Body of pancreas (tissue), 4 donors: Measurements from ENCODE around the gene RGS10. TPM values are rescaled to one million over a fixed set of nuclear protein-coding genes. Genes with fewer than 3 reads are reported as not detected.

Experiments
- ATAC-seq: fragments of 150-250 bp; one replicate; pipeline ENCODE4 v1.9.1; 2016
- DNase-seq, 4 donors: peaks; one replicate each; pipeline ENCODE4 v3.0.0-alpha.2; 2019
- H3K27ac ChIP-seq, 4 donors: fragments of 200-600 bp; sonication (generic); 1 replicate in 3 of 4; 2 replicates in 1 of 4; pipeline versions ENCODE4 v1.5.1 to v1.6.1; 2016 to 2019; ENCODE audit warnings: mild to moderate bottlenecking in 1 of 4, mixed read lengths in 1 of 4, moderate library complexity in 1 of 4
- H3K27me3 ChIP-seq, 2 donors: fragments of 200-600 bp; sonication (generic); one replicate each; pipeline ENCODE4 v1.6.0; 2016; ENCODE audit warnings: mild to moderate bottlenecking in 1 of 2
- H3K36me3 ChIP-seq, 2 donors: fragments of 200-600 bp; sonication (generic); replicated peaks in 1 of 2; 2 replicates each; pipeline ENCODE4 v1.5.1; 2016; ENCODE audit warnings: low read depth in 2 of 2; ENCODE audit not compliant: insufficient read depth in 1 of 2
- H3K4me1 ChIP-seq: fragments of 200-600 bp; sonication (generic); one replicate; pipeline ENCODE4 v1.6.0; 2016
- H3K4me3 ChIP-seq, 2 donors: fragments of 200-600 bp; sonication (generic); 1 replicate in 1 of 2; 2 replicates in 1 of 2; pipeline ENCODE4 v1.5.1; 2016 to 2019
- H3K9me3 ChIP-seq, 3 donors: fragments of 200-600 bp; sonication (generic); 1 replicate in 2 of 3; 2 replicates in 1 of 3; pipeline ENCODE4 v1.5.1; 2016
- POLR2A ChIP-seq, 3 donors: fragments of 450-650 bp; IDR thresholded peaks; one replicate each; pipeline ENCODE4 v1.6.1; 2016; ENCODE audit warnings: antibody characterized with exemption in 3 of 3, mild to moderate bottlenecking in 2 of 3
- WGBS, 2 donors: methylation state at CpG; one replicate each; pipeline ENCODE4 v1.1.5; 2017; 5-methylcytosine and 5-hydroxymethylcytosine counted together
- intact Hi-C: fragments of 100-400 bp; cut with DNase I; formaldehyde crosslinking; loops from one replicate; pipeline ENCODE4 v1.15.1; 2023
- total RNA-seq, 2 donors: library from RNA; depleted of rRNA; stranded (reverse); fragments of >200 nt; gene quantifications; one replicate each; pipeline ENCODE4 v1.1.0, GENCODE V29; 2016
- TF ChIP-seq, protein P1 (sequence below), 7 experiments: fragments of 450-650 bp in 4 of 7; fragments of 200-600 bp in 3 of 7; sonication (generic) in 3 of 7; IDR thresholded peaks; one replicate each; pipeline ENCODE4 v1.5.1; 2016 to 2019; ENCODE audit warnings: antibody characterized with exemption in 7 of 7

RGS10 gene
- total RNA-seq, 2 donors from 2014 or later = 13.2 to 21.3 TPM

DNA sequence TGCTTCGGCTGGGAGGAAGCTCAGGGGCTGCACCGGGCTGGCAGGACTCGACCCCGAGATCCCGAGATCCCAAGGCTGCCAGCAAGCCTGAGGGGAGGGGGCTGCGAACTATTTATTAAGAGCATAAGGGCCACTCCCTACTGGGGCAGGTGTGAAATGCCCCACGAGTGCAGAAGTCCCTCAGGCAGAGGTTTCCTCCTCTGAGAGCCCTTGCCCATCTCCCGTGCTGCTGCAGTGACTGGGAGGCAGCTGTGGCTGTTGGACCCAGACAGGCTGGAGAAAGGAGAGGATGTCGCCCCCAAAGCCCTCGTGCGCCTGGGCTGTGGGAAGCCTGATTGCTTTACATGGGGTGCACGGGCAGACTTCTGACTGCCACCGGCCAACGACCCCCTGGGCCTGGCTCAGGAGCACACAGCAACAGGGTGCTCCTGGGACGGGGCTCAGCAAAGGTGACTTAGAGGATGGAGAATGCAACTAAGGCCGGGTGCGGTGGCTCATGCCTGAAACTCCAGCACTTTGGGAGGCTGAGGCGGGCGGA lies 39.8 kb downstream of the RGS10 start:
- H3K4me3 ChIP-seq = no peak overlapping the region
- 46 to 48% methylated on average over 5 to 19 of the region's 19 CpGs for WGBS, 2 donors
- no peak for TF ChIP-seq POLR2A (IDR thresholded peaks at IDR 0.05)
- TF ChIP-seq, protein P1, sequence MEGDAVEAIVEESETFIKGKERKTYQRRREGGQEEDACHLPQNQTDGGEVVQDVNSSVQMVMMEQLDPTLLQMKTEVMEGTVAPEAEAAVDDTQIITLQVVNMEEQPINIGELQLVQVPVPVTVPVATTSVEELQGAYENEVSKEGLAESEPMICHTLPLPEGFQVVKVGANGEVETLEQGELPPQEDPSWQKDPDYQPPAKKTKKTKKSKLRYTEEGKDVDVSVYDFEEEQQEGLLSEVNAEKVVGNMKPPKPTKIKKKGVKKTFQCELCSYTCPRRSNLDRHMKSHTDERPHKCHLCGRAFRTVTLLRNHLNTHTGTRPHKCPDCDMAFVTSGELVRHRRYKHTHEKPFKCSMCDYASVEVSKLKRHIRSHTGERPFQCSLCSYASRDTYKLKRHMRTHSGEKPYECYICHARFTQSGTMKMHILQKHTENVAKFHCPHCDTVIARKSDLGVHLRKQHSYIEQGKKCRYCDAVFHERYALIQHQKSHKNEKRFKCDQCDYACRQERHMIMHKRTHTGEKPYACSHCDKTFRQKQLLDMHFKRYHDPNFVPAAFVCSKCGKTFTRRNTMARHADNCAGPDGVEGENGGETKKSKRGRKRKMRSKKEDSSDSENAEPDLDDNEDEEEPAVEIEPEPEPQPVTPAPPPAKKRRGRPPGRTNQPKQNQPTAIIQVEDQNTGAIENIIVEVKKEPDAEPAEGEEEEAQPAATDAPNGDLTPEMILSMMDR (IDR thresholded peaks at IDR 0.05) = no peak
- intact Hi-C loops = no loop called here
- no peak overlapping the region for H3K27ac ChIP-seq
- DNase-seq = no peak
- H3K9me3 ChIP-seq = no peaks in the 10 kb centered on the region
- ATAC-seq = no peak
- H3K27me3 ChIP-seq = no peaks in the 10 kb centered on the region
- H3K36me3 ChIP-seq = no peaks in the 10 kb centered on the region
- H3K4me1 ChIP-seq = no peaks in the 10 kb centered on the region

DNA sequence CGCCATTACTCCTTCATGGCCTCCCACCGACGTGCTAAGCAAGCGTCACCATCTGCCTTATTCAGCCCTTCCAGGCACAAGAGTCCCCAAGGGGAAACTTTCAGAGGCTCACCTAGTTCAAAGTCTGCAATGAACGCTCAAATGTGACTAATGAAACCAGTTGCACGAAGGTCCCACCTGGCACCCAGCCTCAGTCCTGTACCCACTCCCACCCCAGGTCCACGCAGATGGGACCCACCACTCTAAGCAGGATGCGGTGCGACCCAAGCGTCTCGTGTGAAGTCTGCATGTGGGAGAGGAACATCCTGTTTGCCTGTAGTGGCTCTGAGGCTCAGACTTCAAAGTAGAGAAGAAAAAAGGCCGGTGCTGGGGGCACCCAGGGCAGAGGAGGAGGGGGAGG lies 40.3 kb downstream of the RGS10 start:
- intact Hi-C loops = no loop called here
- ATAC-seq = no peak
- Histone ChIP-seq H3K36me3 (no peaks in the 10 kb centered on the region), H3K9me3 (no peaks in the 10 kb centered on the region), H3K4me3 (no peak overlapping the region), H3K4me1 (no peaks in the 10 kb centered on the region), H3K27ac (no peak overlapping the region), H3K27me3 (no peaks in the 10 kb centered on the region)
- WGBS, 2 donors = 42 to 55% methylated on average over 10 to 12 of the region's 12 CpGs
- TF ChIP-seq, protein P1 (IDR thresholded peaks at IDR 0.05) = no peak
- no peak for TF ChIP-seq POLR2A (IDR thresholded peaks at IDR 0.05)
- peak in 1 of 4 donors; percentile 11 for DNase-seq

DNA sequence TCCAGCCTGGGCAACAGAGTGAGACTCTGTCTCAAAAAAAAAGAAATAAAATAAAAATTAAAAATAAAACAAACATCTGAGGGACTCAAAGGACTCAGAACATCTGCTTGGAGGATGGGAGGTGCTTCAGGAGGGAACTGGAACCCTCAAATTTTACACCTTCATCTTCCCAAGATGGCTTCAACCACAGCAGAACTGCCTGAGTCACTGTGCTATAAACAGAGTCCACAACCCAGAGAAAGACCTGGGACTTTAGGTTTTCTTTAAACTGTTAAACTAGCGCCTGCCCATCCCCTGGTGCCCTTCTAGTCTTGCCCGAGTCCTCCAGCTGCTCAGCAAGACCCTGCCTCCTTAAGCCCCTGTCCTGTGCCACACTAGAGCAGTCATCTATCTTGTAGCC lies 40.8 kb downstream of the RGS10 start:
- no peaks in the 10 kb centered on the region for H3K9me3 ChIP-seq
- H3K36me3 ChIP-seq = no peaks in the 10 kb centered on the region
- no peaks in the 10 kb centered on the region for H3K27me3 ChIP-seq
- intact Hi-C loops = no loop called here
- no peak overlapping the region for H3K4me3 ChIP-seq
- no peak overlapping the region for H3K27ac ChIP-seq
- DNase-seq (no peak), ATAC-seq (no peak)
- WGBS, 2 donors = 69 to 90% methylated on average over 1 to 2 of the region's 2 CpGs
- no peaks in the 10 kb centered on the region for H3K4me1 ChIP-seq
- no peak for TF ChIP-seq POLR2A (IDR thresholded peaks at IDR 0.05)
- TF ChIP-seq, protein P1 (IDR thresholded peaks at IDR 0.05) = no peak

DNA sequence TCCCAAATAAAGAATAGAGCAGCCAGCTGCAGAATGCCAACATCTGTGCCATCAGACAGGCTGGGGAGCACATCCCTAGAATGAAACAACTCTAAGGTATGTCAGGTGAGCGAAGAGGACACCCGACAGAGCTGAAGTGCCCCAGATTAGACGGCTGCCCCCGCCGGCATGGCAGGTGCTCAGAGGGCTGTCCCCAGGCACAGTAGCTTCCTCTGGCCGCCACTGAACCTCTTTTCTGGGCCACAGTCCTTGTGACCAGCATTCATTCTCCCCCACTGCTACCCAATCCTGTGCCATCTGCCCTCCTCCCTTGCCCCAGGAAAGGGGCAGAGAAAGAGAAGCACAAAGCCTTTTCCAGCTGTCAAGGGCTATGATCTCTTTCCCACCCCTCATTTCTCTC lies 41.7 kb downstream of the RGS10 start:
- TF ChIP-seq POLR2A (IDR thresholded peaks at IDR 0.05) = no peak
- TF ChIP-seq, protein P1 (IDR thresholded peaks at IDR 0.05) = no peak
- no peak for DNase-seq
- Histone ChIP-seq H3K27ac (no peak overlapping the region), H3K4me3 (no peak overlapping the region), H3K27me3 (no peaks in the 10 kb centered on the region), H3K9me3 (no peaks in the 10 kb centered on the region), H3K4me1 (no peaks in the 10 kb centered on the region), H3K36me3 (no peaks in the 10 kb centered on the region)
- intact Hi-C loops = no loop called here
- ATAC-seq = no peak
- WGBS, 2 donors = 71 to 80% methylated on average over 2 to 6 of the region's 6 CpGs

DNA sequence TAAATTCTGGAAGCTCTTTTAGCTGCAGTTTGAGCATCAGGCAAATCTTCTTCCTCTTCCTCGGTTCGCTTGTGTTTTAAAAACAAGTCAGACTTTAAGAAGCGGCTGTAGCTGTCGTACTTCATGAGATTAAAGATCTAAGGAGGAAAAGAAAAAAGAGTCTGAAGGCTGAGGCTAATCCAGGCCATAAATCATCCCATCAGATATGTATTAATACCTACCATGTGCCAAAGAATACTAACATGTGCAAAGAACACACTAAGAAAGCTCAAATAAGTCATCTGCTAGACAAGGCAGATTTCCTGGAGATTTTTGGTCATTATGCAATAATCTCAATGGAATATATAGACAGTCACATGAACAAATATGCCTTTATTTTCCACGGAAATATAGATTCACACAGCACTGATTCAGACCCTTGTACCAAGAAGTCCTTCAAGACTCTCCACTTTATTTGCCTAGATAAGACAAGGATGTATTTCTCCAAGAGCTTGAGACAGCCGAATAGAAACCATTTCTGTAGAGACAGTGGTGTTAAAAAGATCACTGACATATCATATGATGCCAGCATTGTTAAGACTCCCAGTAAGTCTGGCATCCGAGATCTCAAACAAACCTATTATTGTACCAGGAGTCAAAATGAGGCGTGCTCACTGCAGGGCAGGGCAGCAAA lies 42.3 kb downstream of the RGS10 start:
- TF ChIP-seq POLR2A (IDR thresholded peaks at IDR 0.05) = no peak
- TF ChIP-seq, protein P1 (IDR thresholded peaks at IDR 0.05) = no peak
- DNase-seq (no peak), ATAC-seq (no peak)
- Histone ChIP-seq H3K4me3 (no peak overlapping the region), H3K27ac (no peak overlapping the region), H3K4me1 (no peaks in the 10 kb centered on the region), H3K9me3 (no peaks in the 10 kb centered on the region), H3K36me3 (no peaks in the 10 kb centered on the region), H3K27me3 (no peaks in the 10 kb centered on the region)
- WGBS, 2 donors = 59 to 69% methylated on average over 8 of the region's 8 CpGs
- intact Hi-C loops = no loop called here
